Smooth muscle cell (in vitro differentiated cells): ENCODE data around the gene AKAP9. TPM values are rescaled to one million over a fixed set of nuclear protein-coding genes. Genes with fewer than 3 reads are reported as not detected.
A peak's percentile ranks its signal among the peaks of the same experiment; 100 is the strongest.

ENCODE experiments used
- DNase-seq: peaks from one replicate; lab custom pipeline; 2025; ENCODE audit not compliant: unreplicated experiment; lab: John Stamatoyannopoulos, UW
- H2AFZ ChIP-seq: fragments of 200-600 bp; sonication (generic); 2 replicates; pipeline ENCODE4 v1.6.0; 2016; ENCODE audit warnings: antibody characterized with exemption, low read depth, mild to moderate bottlenecking
- H3F3A ChIP-seq: fragments of 200-600 bp; sonication (generic); 2 replicates; pipeline ENCODE4 v1.6.0; 2017; ENCODE audit warnings: antibody characterized with exemption, low read depth
- H3K27ac ChIP-seq: fragments of 200-600 bp; sonication (generic); 2 replicates; pipeline ENCODE4 v1.5.1; 2016; ENCODE audit warnings: low read depth, mild to moderate bottlenecking
- H3K27me3 ChIP-seq: fragments of 200-600 bp; sonication (generic); 2 replicates; pipeline ENCODE4 v1.6.1; 2016; ENCODE audit warnings: low read depth, mild to moderate bottlenecking
- H3K36me3 ChIP-seq: fragments of 200-600 bp; sonication (generic); 2 replicates; pipeline ENCODE4 v1.5.1; 2016; ENCODE audit warnings: low read depth
- H3K4me1 ChIP-seq: fragments of 200-600 bp; sonication (generic); 2 replicates; pipeline ENCODE4 v1.5.1; 2016; ENCODE audit warnings: low read depth
- H3K4me2 ChIP-seq: fragments of 200-600 bp; sonication (generic); 2 replicates; pipeline ENCODE4 v1.6.0; 2016; ENCODE audit warnings: mild to moderate bottlenecking
- H3K4me3 ChIP-seq: fragments of 200-600 bp; sonication (generic); 2 replicates; pipeline ENCODE4 v1.5.1; 2016; ENCODE audit warnings: mild to moderate bottlenecking
- H3K79me2 ChIP-seq: fragments of 200-600 bp; sonication (generic); 2 replicates; pipeline ENCODE4 v1.6.0; 2016; ENCODE audit warnings: low read depth, mild to moderate bottlenecking
- H3K9ac ChIP-seq: fragments of 200-600 bp; sonication (generic); 2 replicates; pipeline ENCODE4 v1.6.0; 2016; ENCODE audit warnings: low read depth
- H3K9me3 ChIP-seq: fragments of 200-600 bp; sonication (generic); replicated peaks from 2 replicates; pipeline ENCODE4 v1.5.1; 2016; ENCODE audit warnings: low read depth
- H4K20me1 ChIP-seq: fragments of 200-600 bp; sonication (generic); 2 replicates; pipeline ENCODE4 v1.6.0; 2016; ENCODE audit warnings: low read depth
- CTCF ChIP-seq: fragments of 200-600 bp; sonication (generic); IDR thresholded peaks from 2 replicates; pipeline ENCODE4 v1.5.1; 2017; ENCODE audit warnings: borderline replicate concordance, mild to moderate bottlenecking, antibody characterized with exemption; ENCODE audit not compliant: insufficient read depth, poor library complexity, severe bottlenecking
- WGBS: methylation state at CpG from one replicate; pipeline ENCODE4 v1.1.7; 2016; ENCODE audit warnings: low lambda C conversion rate; 5-methylcytosine and 5-hydroxymethylcytosine counted together
- polyA plus RNA-seq: library from polyadenylated mRNA; unstranded; fragments of >200 nt; fragmentation: Nextera tagmentation; extraction: Ambion mirVana; gene quantifications from 2 replicates; pipeline ENCODE4 v1.2.1, GENCODE V29; 2016
- total RNA-seq: library from RNA; depleted of rRNA; stranded (reverse); fragments of >200 nt; gene quantifications from 2 replicates; pipeline ENCODE4 v1.2.3, GENCODE V29; 2014

Gene AKAP9
- total and polyA plus RNA-seq, 2 experiments from 2014 or later, result 41.7 to 57.8 TPM

GRCh38 chr7:92158660-92159575 is 218.3 kb downstream of the AKAP9 start:
- Histone ChIP-seq H3K9me3 (no peaks in the 10 kb centered on the region), H3K36me3 (no peaks in the 10 kb centered on the region), H3K9ac (no peak overlapping the region), H3K4me1 (no peaks in the 10 kb centered on the region), H2AFZ (no peak overlapping the region), H3K4me2 (peak overlapping the region; percentile 55), H3K27ac (no peak overlapping the region), H3K4me3 (no peak overlapping the region), H4K20me1 (no peaks in the 10 kb centered on the region), H3K27me3 (no peaks in the 10 kb centered on the region), H3K79me2 (no peaks in the 10 kb centered on the region), H3F3A (no peaks in the 10 kb centered on the region)
- no peak for DNase-seq
- no peak for TF ChIP-seq CTCF
- WGBS, result 79% methylated on average over 3 of the region's 3 CpGs

Other genes with a start within 250 kb of the AKAP9 start
- 8.9 and 19.4 TPM in 2 replicates for gene MTERF1, start 60.2 kb upstream of the AKAP9 start, total RNA-seq
- gene MTERF1, start 60.2 kb upstream of the AKAP9 start, polyA plus RNA-seq, result 6.1 and 6.7 TPM in 2 replicates
- 104 and 127 TPM in 2 replicates for gene CYP51A1, start 193.6 kb downstream of the AKAP9 start, total RNA-seq
- 51.6 and 87.9 TPM in 2 replicates for gene CYP51A1, start 193.6 kb downstream of the AKAP9 start, polyA plus RNA-seq
- gene LRRD1, start 238.3 kb downstream of the AKAP9 start, total RNA-seq, result 0.09 TPM in 2 replicates
- not detected in 2 replicates for gene LRRD1, start 238.3 kb downstream of the AKAP9 start, polyA plus RNA-seq